A673 (cell line): ENCODE data around the gene LDLRAD3. TPM values are rescaled to one million over a fixed set of nuclear protein-coding genes. Genes with fewer than 3 reads are reported as not detected.
A peak's percentile ranks its signal among the peaks of the same experiment; 100 is the strongest.

Source experiments
- BruUV-seq: library from RNA; stranded (reverse); fragments of 400-500 nt; replicated peaks from 2 replicates; lab custom pipeline; 2021; lab: Mats Ljungman, UMichigan
- CTCF ChIA-PET: fragments of 300-600 bp; sonication (Branson Sonifier 250); formaldehyde crosslinking; loops from one replicate; lab custom pipeline; 2022; ENCODE audit warnings: antibody characterized with exemption; lab: Charles Lee
- POLR2A ChIA-PET: fragments of 300-600 bp; sonication (Branson Sonifier 250); formaldehyde crosslinking; loops from one replicate; lab custom pipeline; 2022; ENCODE audit warnings: antibody characterized with exemption; ENCODE audit not compliant: low non-redundant PET; lab: Charles Lee
- DNase-seq: peaks from one replicate; pipeline ENCODE4 v3.0.0-alpha.2; 2015; ENCODE audit warnings: low spot score
- H3K27ac ChIP-seq: fragments of 200-600 bp; sonication (generic); 2 replicates; pipeline ENCODE4 v1.5.1; 2016; ENCODE audit warnings: mixed run types, low read depth, mild to moderate bottlenecking, mixed read lengths, antibody characterized with exemption, low read length; ENCODE audit not compliant: poor library complexity, severe bottlenecking
- H3K27me3 ChIP-seq: fragments of 200-600 bp; sonication (generic); replicated peaks from 2 replicates; pipeline ENCODE4 v1.6.1; 2017; ENCODE audit warnings: mixed run types, low read depth, mild to moderate bottlenecking, mixed read lengths, antibody characterized with exemption, low read length; ENCODE audit not compliant: insufficient read depth, poor library complexity
- H3K36me3 ChIP-seq: fragments of 200-600 bp; sonication (generic); 2 replicates; pipeline ENCODE4 v1.6.1; 2016; ENCODE audit warnings: mixed run types, mild to moderate bottlenecking, mixed read lengths, antibody characterized with exemption, low read length; ENCODE audit not compliant: insufficient read depth, poor library complexity, severe bottlenecking
- H3K4me1 ChIP-seq: fragments of 200-600 bp; sonication (generic); 2 replicates; pipeline ENCODE4 v1.6.1; 2017; ENCODE audit warnings: mixed run types, mild to moderate bottlenecking, mixed read lengths, antibody characterized with exemption, low read length; ENCODE audit not compliant: insufficient read depth, poor library complexity, severe bottlenecking
- H3K4me3 ChIP-seq: fragments of 200-600 bp; sonication (generic); 2 replicates; pipeline ENCODE4 v1.5.1; 2016; ENCODE audit warnings: low read depth, mixed run types, mild to moderate bottlenecking, mixed read lengths, low read length; ENCODE audit not compliant: poor library complexity, severe bottlenecking
- H3K9me3 ChIP-seq: fragments of 200-600 bp; sonication (generic); 2 replicates; pipeline ENCODE4 v1.6.1; 2016; ENCODE audit warnings: mixed run types, low read depth, mild to moderate bottlenecking, mixed read lengths, antibody characterized with exemption, low read length; ENCODE audit not compliant: poor library complexity, severe bottlenecking
- CTCF ChIP-seq: fragments of 300-800, 200-600 bp; sonication (generic); conservative IDR thresholded peaks from 2 replicates; pipeline ENCODE4 v1.5.1; 2017; ENCODE audit warnings: low read depth, mild to moderate bottlenecking, antibody characterized with exemption, low read length, moderate library complexity, mixed read lengths
- EZH2 ChIP-seq: fragments of 200-600 bp; sonication (generic); IDR thresholded peaks from 2 replicates; pipeline ENCODE4 v1.6.1; 2017; ENCODE audit warnings: borderline replicate concordance, low read depth, mild to moderate bottlenecking, mixed read lengths, antibody characterized with exemption, low read length; ENCODE audit not compliant: poor library complexity, severe bottlenecking
- intact Hi-C: fragments of 100-400 bp; cut with micrococcal nuclease; formaldehyde crosslinking; loops from one replicate; pipeline ENCODE4 v1.10.0; 2022; ENCODE audit not compliant: unreplicated experiment
- total RNA-seq: library from RNA; stranded (reverse); gene quantifications from 2 replicates; pipeline ENCODE4 v1.2.3, GENCODE V29; 2021

LDLRAD3 gene
- total RNA-seq, 1 experiment from 2014 or later = 13.1 TPM

GRCh38 chr11:36059660-36060059 lies 115.8 kb downstream of the LDLRAD3 start:
- intact Hi-C loops = loop anchor here (5.0 kb wide), 1 partner anchor 47 kb away; no protein-coding TSS in a partner anchor
- TF ChIP-seq EZH2 (no peak), CTCF (no peak)
- H3K27ac ChIP-seq = no peak overlapping the region
- H3K9me3 ChIP-seq = no peaks in the 10 kb centered on the region
- H3K4me3 ChIP-seq = no peak overlapping the region
- no peak for DNase-seq
- H3K27me3 ChIP-seq = no peaks in the 10 kb centered on the region
- ChIA-PET POLR2A (no interaction called here), CTCF (no interaction called here)
- H3K4me1 ChIP-seq = no peaks in the 10 kb centered on the region
- no peaks in the 10 kb centered on the region for H3K36me3 ChIP-seq
- no TSS peak for BruUV-seq

GRCh38 chr11:36060926-36061325 lies 117.1 kb downstream of the LDLRAD3 start:
- Histone ChIP-seq H3K4me3 (no peak overlapping the region), H3K4me1 (no peaks in the 10 kb centered on the region), H3K27me3 (no peaks in the 10 kb centered on the region), H3K27ac (no peak overlapping the region), H3K36me3 (no peaks in the 10 kb centered on the region), H3K9me3 (no peaks in the 10 kb centered on the region)
- TF ChIP-seq EZH2 (no peak), CTCF (no peak)
- no peak for DNase-seq
- intact Hi-C loops = loop anchor here (5.0 kb wide), 1 partner anchor 49 kb away; no protein-coding TSS in a partner anchor
- ChIA-PET CTCF (no interaction called here), POLR2A (no interaction called here)
- no TSS peak for BruUV-seq

DNA sequence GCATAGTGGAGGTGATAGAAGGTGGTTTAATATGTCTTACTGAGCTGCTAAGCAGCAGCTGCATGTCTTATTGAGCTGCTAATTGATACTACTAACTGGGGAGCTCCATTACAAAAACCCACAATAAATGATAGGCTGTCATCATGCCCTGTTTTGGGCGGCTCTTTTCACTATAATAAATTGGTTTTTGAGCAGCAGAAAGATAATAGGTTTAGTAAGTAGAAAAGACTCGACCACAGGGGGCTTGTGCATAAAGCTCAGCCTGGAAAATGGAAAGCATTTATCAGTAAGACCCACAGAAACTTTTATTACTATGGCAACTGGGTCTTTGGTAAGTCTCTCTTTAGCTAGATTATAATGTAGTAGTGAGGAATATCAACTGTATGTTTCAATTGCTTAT lies 117.6 kb downstream of the LDLRAD3 start:
- no peak overlapping the region for H3K4me3 ChIP-seq
- intact Hi-C loops = loop anchor here (5.0 kb wide), 1 partner anchor 49 kb away; no protein-coding TSS in a partner anchor
- ChIA-PET CTCF (no interaction called here), POLR2A (no interaction called here)
- H3K4me1 ChIP-seq = no peaks in the 10 kb centered on the region
- H3K36me3 ChIP-seq = no peaks in the 10 kb centered on the region
- no peaks in the 10 kb centered on the region for H3K9me3 ChIP-seq
- H3K27ac ChIP-seq = no peak overlapping the region
- TF ChIP-seq EZH2 = no peak
- no peak for TF ChIP-seq CTCF
- H3K27me3 ChIP-seq = no peaks in the 10 kb centered on the region
- DNase-seq = peak; percentile 43
- no TSS peak for BruUV-seq
